HG03066 (cell line): ENCODE measurements around the gene GK2.

Experiments used
- ATAC-seq: cut with Tn5 transposase; IDR thresholded peaks from one replicate; pipeline ENCODE4 v1.9.1; 2021; ENCODE audit warnings: low read depth; ENCODE audit not compliant: unreplicated experiment

Gene GK2

GRCh38 chr4:79390890-79391289 lies 17.1 kb downstream of the GK2 start:
- no peak for ATAC-seq

- no peak for ATAC-seq
Observed at GRCh38 chr4:79385641-79386040, 22.4 kb downstream of the GK2 start.

- no peak for ATAC-seq
Observed at GRCh38 chr4:79381161-79381560, 26.9 kb downstream of the GK2 start.

GRCh38 chr4:79370026-79370425 lies 38.0 kb downstream of the GK2 start:
- no peak for ATAC-seq

GRCh38 chr4:79367096-79367495 lies 40.9 kb downstream of the GK2 start:
- ATAC-seq, result no peak

GRCh38 chr4:79366422-79366821 lies 41.6 kb downstream of the GK2 start:
- no peak for ATAC-seq

GRCh38 chr4:79364061-79364460 lies 44.0 kb downstream of the GK2 start:
- no peak for ATAC-seq

GRCh38 chr4:79362626-79363025 lies 45.4 kb downstream of the GK2 start:
- no peak for ATAC-seq

- ATAC-seq, result no peak
Observed at GRCh38 chr4:79360006-79360405, 48.0 kb downstream of the GK2 start.

GRCh38 chr4:79358438-79358837 lies 49.6 kb downstream of the GK2 start:
- no peak for ATAC-seq

GRCh38 chr4:79357365-79357764 lies 50.7 kb downstream of the GK2 start:
- no peak for ATAC-seq
